HCT116 (cell line): ENCODE measurements around the gene LINGO3. TPM values are rescaled to one million over a fixed set of nuclear protein-coding genes. Genes with fewer than 3 reads are reported as not detected.

Experiments
- ATAC-seq: fragments of 200-7000 bp; cut with Tn5 transposase; 2 replicates; pipeline ENCODE4 v1.9.1; 2020; ENCODE audit warnings: mild to moderate bottlenecking, moderate library complexity
- BruUV-seq: library from RNA; stranded (reverse); fragments of 400-500 nt; replicated peaks from 2 replicates; lab custom pipeline; 2021; lab: Mats Ljungman, UMichigan
- CTCF ChIA-PET: fragments of 300-600 bp; sonication (Branson Sonifier 250); formaldehyde crosslinking; loops from one replicate; lab custom pipeline; 2021; ENCODE audit warnings: antibody characterized with exemption; lab: Charles Lee
- POLR2A ChIA-PET: fragments of 300-600, 350-600 bp; sonication (Branson Sonifier 250); formaldehyde crosslinking; loops from one replicate; lab custom pipeline; 2021; ENCODE audit warnings: antibody characterized with exemption; lab: Charles Lee
- RAD21 ChIA-PET, 2 experiments: fragments of 300-600 bp; sonication (Branson Sonifier 250); formaldehyde crosslinking; loops; one replicate each; lab custom pipeline; 2023; ENCODE audit warnings: low total read pairs in 2 of 2; ENCODE audit not compliant: uncharacterized antibody in 2 of 2, unreplicated experiment in 2 of 2, low non-redundant PET in 1 of 2; lab: Charles Lee
- DNase-seq: peaks from one replicate; pipeline ENCODE4 v3.0.0-alpha.2; 2010; ENCODE audit warnings: low read depth, low spot score
- H2AFZ ChIP-seq: fragments of 200-600 bp; shearing (Covaris generic), sonication (generic); 2 replicates; pipeline ENCODE4 v1.6.1; 2017; ENCODE audit warnings: low read depth, mixed run types, mixed read lengths, antibody characterized with exemption, low read length; ENCODE audit not compliant: poor library complexity, severe bottlenecking
- H3K27ac ChIP-seq: 2 replicates; pipeline ENCODE4 v1.5.1; 2012; ENCODE audit warnings: low read depth, low read length
- H3K27me3 ChIP-seq: fragments of 200-600 bp; sonication (generic); 2 replicates; pipeline ENCODE4 v1.6.1; 2016; ENCODE audit warnings: mixed run types, low read length, mixed read lengths; ENCODE audit not compliant: insufficient read depth
- H3K36me3 ChIP-seq, 2 experiments: fragments of 200-500 bp in 1 of 2; fragments of 200-600 bp in 1 of 2; sonication (Bioruptor generic) in 1 of 2; sonication (generic) in 1 of 2; 2 replicates each; pipeline versions ENCODE4 v1.5.1 to v1.6.1; 2014 to 2016; ENCODE audit warnings: low read length in 2 of 2, inconsistent platforms in 1 of 2, mixed read lengths in 1 of 2, mixed run types in 1 of 2; ENCODE audit not compliant: insufficient read depth in 2 of 2, control insufficient read depth in 1 of 2
- H3K4me1 ChIP-seq, 2 experiments: fragments of 200-600 bp in 1 of 2; sonication (generic) in 1 of 2; 2 replicates each; pipeline versions ENCODE4 v1.5.1 to v1.6.1; 2012 to 2017; ENCODE audit warnings: low read length in 2 of 2, inconsistent platforms in 1 of 2, mild to moderate bottlenecking in 1 of 2, mixed read lengths in 1 of 2, mixed run types in 1 of 2, moderate library complexity in 1 of 2; ENCODE audit not compliant: insufficient read depth in 2 of 2, control insufficient read depth in 1 of 2
- H3K4me2 ChIP-seq: fragments of 200-600 bp; sonication (generic); 2 replicates; pipeline ENCODE4 v1.6.1; 2017; ENCODE audit warnings: mixed run types, low read length, mixed read lengths
- H3K4me3 ChIP-seq, 2 experiments: fragments of 200-600 bp in 1 of 2; sonication (generic) in 1 of 2; replicated peaks in 1 of 2; 2 replicates each; pipeline ENCODE4 v1.5.1; 2011 to 2016; ENCODE audit warnings: low read length in 2 of 2, control low read depth in 1 of 2, low read depth in 1 of 2, mild to moderate bottlenecking in 1 of 2, mixed read lengths in 1 of 2, mixed run types in 1 of 2
- H3K79me2 ChIP-seq: fragments of 200-600 bp; sonication (generic); 2 replicates; pipeline ENCODE4 v1.6.1; 2017; ENCODE audit warnings: mild to moderate bottlenecking, mixed run types, low read length, moderate library complexity, mixed read lengths; ENCODE audit not compliant: insufficient read depth
- H3K9ac ChIP-seq: fragments of 200-600 bp; sonication (generic); 2 replicates; pipeline ENCODE4 v1.6.1; 2016; ENCODE audit warnings: low read length, mixed read lengths
- H3K9me2 ChIP-seq: fragments of 200-600 bp; sonication (generic), shearing (Covaris generic); 2 replicates; pipeline ENCODE4 v1.6.1; 2017; ENCODE audit warnings: mixed run types, mild to moderate bottlenecking, moderate library complexity; ENCODE audit not compliant: insufficient read depth
- H3K9me3 ChIP-seq, 2 experiments: fragments of 200-500 bp in 1 of 2; fragments of 200-600 bp in 1 of 2; sonication (Bioruptor generic) in 1 of 2; sonication (generic) in 1 of 2; 2 replicates each; pipeline ENCODE4 v1.6.1; 2014 to 2017; ENCODE audit warnings: low read length in 2 of 2, mixed read lengths in 2 of 2, inconsistent platforms in 1 of 2, low read depth in 1 of 2, mild to moderate bottlenecking in 1 of 2, mixed run types in 1 of 2, moderate library complexity in 1 of 2; ENCODE audit not compliant: control insufficient read depth in 1 of 2, insufficient read depth in 1 of 2
- H4K20me1 ChIP-seq: fragments of 200-600 bp; sonication (generic), shearing (Covaris generic); 2 replicates; pipeline ENCODE4 v1.6.1; 2017; ENCODE audit warnings: mixed run types, mild to moderate bottlenecking, moderate library complexity; ENCODE audit not compliant: insufficient read depth
- ATF3 ChIP-seq: IDR thresholded peaks from 2 replicates; pipeline ENCODE4 v1.6.1; 2012
- ELF1 ChIP-seq: IDR thresholded peaks from 2 replicates; pipeline ENCODE4 v1.6.1; 2012; ENCODE audit warnings: low read depth, borderline replicate concordance
- MAX ChIP-seq: IDR thresholded peaks from 2 replicates; pipeline ENCODE4 v1.6.1; 2012
- REST ChIP-seq: IDR thresholded peaks from 2 replicates; pipeline ENCODE4 v1.6.1; 2012; ENCODE audit warnings: low read depth
- SIN3A ChIP-seq: IDR thresholded peaks from 2 replicates; pipeline ENCODE4 v1.6.1; 2012; ENCODE audit warnings: low read depth
- TCF7L2 ChIP-seq: IDR thresholded peaks from 2 replicates; pipeline ENCODE4 v1.7.0; 2011; ENCODE audit warnings: borderline replicate concordance, inconsistent platforms; ENCODE audit not compliant: insufficient read depth, insufficient read length; ENCODE audit errors: extremely low read depth
- YY1 ChIP-seq: IDR thresholded peaks from 2 replicates; pipeline ENCODE4 v1.6.1; 2011; ENCODE audit warnings: low read length, low read depth, moderate library complexity, mild to moderate bottlenecking; ENCODE audit not compliant: insufficient replicate concordance; ENCODE audit errors: extremely low read depth
- intact Hi-C: fragments of 100-400 bp; cut with micrococcal nuclease; formaldehyde crosslinking; loops from 2 replicates; pipeline ENCODE4 v1.10.0; 2022
- total RNA-seq: library from RNA; stranded (reverse); gene quantifications from one replicate; pipeline ENCODE4 v1.2.1, GENCODE V29; 2021; ENCODE audit not compliant: unreplicated experiment
- TF ChIP-seq, protein P1 (sequence below), 3 experiments: fragments of 200-600 bp in 1 of 3; sonication (generic) in 1 of 3; IDR thresholded peaks in 2 of 3; conservative IDR thresholded peaks in 1 of 3; 2 replicates each; pipeline ENCODE4 v1.5.1; 2012 to 2017; ENCODE audit warnings: low read depth in 2 of 3, low read length in 2 of 3, antibody characterized with exemption in 1 of 3, borderline replicate concordance in 1 of 3, control low read depth in 1 of 3, mild to moderate bottlenecking in 1 of 3, mixed read lengths in 1 of 3, mixed run types in 1 of 3, moderate library complexity in 1 of 3; ENCODE audit not compliant: insufficient read depth in 1 of 3

The LINGO3 gene
- total RNA-seq, 1 experiment from 2014 or later = not detected

DNA sequence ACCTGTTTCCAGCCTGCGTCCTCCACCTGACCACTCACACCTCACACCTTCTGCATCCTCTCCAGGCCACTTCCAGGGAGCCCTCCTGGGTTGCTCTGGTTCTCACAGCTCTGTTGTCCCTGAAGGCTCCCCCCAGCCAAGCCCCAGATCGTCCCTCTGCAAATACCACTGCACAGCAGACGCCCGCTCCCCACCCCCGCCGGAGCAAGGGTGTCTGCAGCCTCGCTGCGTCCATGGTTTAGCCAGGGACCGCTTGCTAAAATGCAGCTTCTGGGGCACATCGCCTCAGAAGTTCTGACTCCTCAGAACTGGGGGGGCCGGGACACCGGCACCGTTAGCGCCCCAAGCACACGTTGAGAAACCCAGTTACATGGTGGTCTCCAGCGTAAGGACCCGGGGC, 983 bp downstream of the LINGO3 start:
- no peak overlapping the region for H2AFZ ChIP-seq
- H3K9me3 ChIP-seq = no peaks in the 10 kb centered on the region
- no peaks in the 10 kb centered on the region for H3K79me2 ChIP-seq
- ChIA-PET CTCF (no interaction called here), POLR2A (no interaction called here), RAD21 (no interaction called here)
- intact Hi-C loops = no loop called here
- no peak overlapping the region for H3K9ac ChIP-seq
- DNase-seq (no peak), ATAC-seq (no peak)
- H3K9me2 ChIP-seq = no peaks in the 10 kb centered on the region
- TF ChIP-seq, protein P1, sequence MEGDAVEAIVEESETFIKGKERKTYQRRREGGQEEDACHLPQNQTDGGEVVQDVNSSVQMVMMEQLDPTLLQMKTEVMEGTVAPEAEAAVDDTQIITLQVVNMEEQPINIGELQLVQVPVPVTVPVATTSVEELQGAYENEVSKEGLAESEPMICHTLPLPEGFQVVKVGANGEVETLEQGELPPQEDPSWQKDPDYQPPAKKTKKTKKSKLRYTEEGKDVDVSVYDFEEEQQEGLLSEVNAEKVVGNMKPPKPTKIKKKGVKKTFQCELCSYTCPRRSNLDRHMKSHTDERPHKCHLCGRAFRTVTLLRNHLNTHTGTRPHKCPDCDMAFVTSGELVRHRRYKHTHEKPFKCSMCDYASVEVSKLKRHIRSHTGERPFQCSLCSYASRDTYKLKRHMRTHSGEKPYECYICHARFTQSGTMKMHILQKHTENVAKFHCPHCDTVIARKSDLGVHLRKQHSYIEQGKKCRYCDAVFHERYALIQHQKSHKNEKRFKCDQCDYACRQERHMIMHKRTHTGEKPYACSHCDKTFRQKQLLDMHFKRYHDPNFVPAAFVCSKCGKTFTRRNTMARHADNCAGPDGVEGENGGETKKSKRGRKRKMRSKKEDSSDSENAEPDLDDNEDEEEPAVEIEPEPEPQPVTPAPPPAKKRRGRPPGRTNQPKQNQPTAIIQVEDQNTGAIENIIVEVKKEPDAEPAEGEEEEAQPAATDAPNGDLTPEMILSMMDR (IDR thresholded peaks at IDR 0.05 in 2 of 3, conservative IDR thresholded peaks at IDR 0.05 in 1 of 3; ENCODE audit: borderline replicate concordance in 1 of 3, insufficient read depth in 1 of 3, low read depth in 2 of 3, low read length in 2 of 3) = no peak
- no peak for TF ChIP-seq MAX
- no peak for TF ChIP-seq YY1
- TF ChIP-seq TCF7L2 = no peak
- TF ChIP-seq ELF1 = no peak
- TF ChIP-seq ATF3 = no peak
- TF ChIP-seq SIN3A = no peak
- TF ChIP-seq REST = no peak
- no peaks in the 10 kb centered on the region for H3K36me3 ChIP-seq
- no peak overlapping the region for H3K4me2 ChIP-seq
- BruUV-seq = no TSS peak
- no peak overlapping the region for H3K4me3 ChIP-seq
- no peaks in the 10 kb centered on the region for H3K27me3 ChIP-seq
- H3K27ac ChIP-seq = no peak overlapping the region
- no peaks in the 10 kb centered on the region for H4K20me1 ChIP-seq
- H3K4me1 ChIP-seq = peaks cover 7 to 12% of the 10 kb centered on the region in 2 experiments
